ENCODE measurements around the gene RNF167. TPM values are rescaled to one million over a fixed set of nuclear protein-coding genes. Genes with fewer than 3 reads are reported as not detected.

The RNF167 gene
- total RNA-seq, 1 experiment from 2014 or later, result 105 TPM

DNA sequence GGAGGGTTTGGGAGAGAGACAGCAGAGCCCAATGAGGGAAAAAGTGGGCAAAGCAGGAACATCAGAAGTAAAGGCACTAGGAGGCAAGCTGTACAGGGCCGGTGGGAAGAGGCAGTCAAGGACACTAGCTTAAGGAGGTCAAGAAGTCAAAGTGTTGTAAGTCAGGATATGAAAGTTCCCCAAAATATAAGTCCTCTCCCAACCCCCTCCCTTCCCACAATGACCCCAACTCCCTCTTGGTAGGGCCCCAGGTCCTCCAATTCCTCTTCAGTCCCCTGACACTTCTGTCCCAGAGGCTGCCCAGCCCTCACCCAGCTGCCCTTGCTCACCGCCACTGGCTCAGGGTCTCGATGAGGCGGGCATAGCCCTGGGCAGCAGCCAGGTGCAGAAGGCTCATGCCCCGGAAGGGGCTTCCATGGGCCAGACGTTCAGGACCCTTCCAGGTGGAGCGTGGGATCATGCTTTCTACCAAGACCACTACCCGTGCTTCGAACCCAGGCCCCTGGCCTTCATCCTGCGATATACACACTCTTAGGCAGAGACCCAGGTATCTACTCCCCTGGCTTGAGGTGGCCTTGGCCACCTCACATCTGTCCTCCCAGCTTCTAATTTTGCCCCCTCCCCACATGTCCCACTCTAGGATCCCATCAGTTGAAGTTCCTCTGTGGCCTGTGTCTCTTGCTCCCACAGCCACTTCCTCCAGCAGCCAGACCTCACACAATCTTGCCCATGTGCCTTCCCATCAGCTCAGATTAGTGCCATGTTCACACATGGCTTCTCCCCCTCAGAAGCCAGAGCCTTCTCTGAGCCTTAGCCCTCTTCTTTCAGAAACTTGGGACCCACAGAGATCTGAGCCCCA is 33.4 kb downstream of the RNF167 start:
- no peak overlapping the region for H2AFZ ChIP-seq (ENCODE audit: low read depth, low read length, poor library complexity, severe bottlenecking)
- H3K9me3 ChIP-seq (ENCODE audit: control insufficient read depth in 1 of 2, insufficient read depth in 1 of 2, low read depth in 1 of 2, low read length in 2 of 2), result no peaks in the 10 kb centered on the region
- DNase-seq (ENCODE audit: low read depth, low spot score) (no peak), ATAC-seq (no peak)
- BruUV-seq (replicated peaks), result no TSS peak
- H3K36me3 ChIP-seq (ENCODE audit: control insufficient read depth in 1 of 2, insufficient read depth in 2 of 2, low read length in 2 of 2), result peaks cover 8 to 24% of the 10 kb centered on the region in 2 experiments; a peak in 2 of 4 replicates
- H3K9me2 ChIP-seq (ENCODE audit: insufficient read depth), result no peaks in the 10 kb centered on the region
- ChIA-PET POLR2A (no interaction called here), RAD21 (ENCODE audit: low non-redundant PET in 1 of 2, low total read pairs in 2 of 2, uncharacterized antibody in 2 of 2, unreplicated experiment in 2 of 2) (interaction anchor here in 1 of 2 experiments (0.6 kb wide), 1 partner anchor 24 kb away, joined by 4 read pairs; the partner anchor contains the start of gene KIF1C), CTCF (no interaction called here)
- no peak overlapping the region for H3K4me3 ChIP-seq (replicated peaks in 1 of 2; ENCODE audit: low read depth in 1 of 2, low read length in 2 of 2)
- H3K4me1 ChIP-seq (ENCODE audit: control insufficient read depth in 1 of 2, insufficient read depth in 2 of 2, low read length in 2 of 2), result peaks cover 11 to 14% of the 10 kb centered on the region in 2 experiments
- intact Hi-C loops (cut with micrococcal nuclease), result no loop called here
- H4K20me1 ChIP-seq (ENCODE audit: insufficient read depth), result no peaks in the 10 kb centered on the region
- H3K27me3 ChIP-seq (ENCODE audit: insufficient read depth, low read length), result no peaks in the 10 kb centered on the region
- no peak overlapping the region for H3K27ac ChIP-seq (ENCODE audit: low read depth, low read length)
- TF ChIP-seq EZH2 (IDR thresholded peaks at IDR 0.05), result no peak
- no peak overlapping the region for H3K4me2 ChIP-seq (ENCODE audit: low read length)
- no peak overlapping the region for H3K9ac ChIP-seq (ENCODE audit: low read length)
- no peaks in the 10 kb centered on the region for H3K79me2 ChIP-seq (ENCODE audit: insufficient read depth, low read length)

DNA sequence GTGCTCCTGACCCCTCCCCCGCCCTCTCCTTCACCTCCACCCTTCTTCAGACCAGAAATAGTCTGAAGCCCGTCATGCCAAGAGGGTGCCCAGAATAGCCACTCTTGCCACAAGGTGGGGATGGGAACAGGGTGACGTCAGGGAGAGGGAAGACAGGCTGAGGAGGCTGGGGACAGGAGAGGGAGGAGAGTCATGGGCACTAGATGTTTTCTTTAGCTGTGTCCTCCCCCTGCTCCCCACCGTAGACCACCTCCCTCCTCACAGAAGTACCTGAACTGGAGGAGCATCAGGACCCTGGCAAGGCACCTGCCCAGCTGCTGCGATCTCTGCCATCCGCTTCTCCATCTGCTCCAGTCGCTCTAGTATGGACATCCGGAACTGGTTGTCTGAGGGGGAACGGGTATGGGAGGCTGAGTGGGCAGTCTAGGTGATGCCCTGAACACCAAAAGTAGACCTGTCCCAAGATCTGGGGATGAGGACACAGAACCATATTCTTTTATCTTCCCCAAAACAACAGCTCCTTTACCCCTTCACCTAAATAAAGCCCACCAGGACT is 34.1 kb downstream of the RNF167 start:
- intact Hi-C loops (cut with micrococcal nuclease), result no loop called here
- BruUV-seq (replicated peaks), result no TSS peak
- H3K4me3 ChIP-seq (replicated peaks in 1 of 2; ENCODE audit: low read depth in 1 of 2, low read length in 2 of 2), result no peak overlapping the region
- H3K9ac ChIP-seq (ENCODE audit: low read length), result no peak overlapping the region
- ChIA-PET POLR2A (no interaction called here), CTCF (no interaction called here), RAD21 (ENCODE audit: low non-redundant PET in 1 of 2, low total read pairs in 2 of 2, uncharacterized antibody in 2 of 2, unreplicated experiment in 2 of 2) (no interaction called here)
- H4K20me1 ChIP-seq (ENCODE audit: insufficient read depth), result no peaks in the 10 kb centered on the region
- TF ChIP-seq YY1 (IDR thresholded peaks at IDR 0.05; ENCODE audit: extremely low read depth, insufficient replicate concordance, low read depth, low read length) (no peak), CBX3 (IDR thresholded peaks at IDR 0.05; ENCODE audit: low read depth) (no peak), ZNF274 (IDR thresholded peaks at IDR 0.05; ENCODE audit: low read depth, low read length) (no peak), SRF (IDR thresholded peaks at IDR 0.05; ENCODE audit: low read depth) (no peak), RAD21 (IDR thresholded peaks at IDR 0.05; ENCODE audit: low read depth) (no peak), EZH2 (IDR thresholded peaks at IDR 0.05) (no peak), CEBPB (IDR thresholded peaks at IDR 0.05; ENCODE audit: low read depth) (no peak), SIN3A (IDR thresholded peaks at IDR 0.05; ENCODE audit: low read depth) (no peak), ZFX (IDR thresholded peaks at IDR 0.05) (no peak), TCF7L2 (IDR thresholded peaks at IDR 0.05; ENCODE audit: borderline replicate concordance, extremely low read depth, insufficient read depth, insufficient read length) (no peak), JUND (IDR thresholded peaks at IDR 0.05) (no peak)
- TF ChIP-seq, protein P1, sequence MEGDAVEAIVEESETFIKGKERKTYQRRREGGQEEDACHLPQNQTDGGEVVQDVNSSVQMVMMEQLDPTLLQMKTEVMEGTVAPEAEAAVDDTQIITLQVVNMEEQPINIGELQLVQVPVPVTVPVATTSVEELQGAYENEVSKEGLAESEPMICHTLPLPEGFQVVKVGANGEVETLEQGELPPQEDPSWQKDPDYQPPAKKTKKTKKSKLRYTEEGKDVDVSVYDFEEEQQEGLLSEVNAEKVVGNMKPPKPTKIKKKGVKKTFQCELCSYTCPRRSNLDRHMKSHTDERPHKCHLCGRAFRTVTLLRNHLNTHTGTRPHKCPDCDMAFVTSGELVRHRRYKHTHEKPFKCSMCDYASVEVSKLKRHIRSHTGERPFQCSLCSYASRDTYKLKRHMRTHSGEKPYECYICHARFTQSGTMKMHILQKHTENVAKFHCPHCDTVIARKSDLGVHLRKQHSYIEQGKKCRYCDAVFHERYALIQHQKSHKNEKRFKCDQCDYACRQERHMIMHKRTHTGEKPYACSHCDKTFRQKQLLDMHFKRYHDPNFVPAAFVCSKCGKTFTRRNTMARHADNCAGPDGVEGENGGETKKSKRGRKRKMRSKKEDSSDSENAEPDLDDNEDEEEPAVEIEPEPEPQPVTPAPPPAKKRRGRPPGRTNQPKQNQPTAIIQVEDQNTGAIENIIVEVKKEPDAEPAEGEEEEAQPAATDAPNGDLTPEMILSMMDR (IDR thresholded peaks at IDR 0.05 in 2 of 3, conservative IDR thresholded peaks at IDR 0.05 in 1 of 3; ENCODE audit: borderline replicate concordance in 1 of 3, insufficient read depth in 1 of 3, low read depth in 2 of 3, low read length in 2 of 3), result no peak
- TF ChIP-seq, protein P2, sequence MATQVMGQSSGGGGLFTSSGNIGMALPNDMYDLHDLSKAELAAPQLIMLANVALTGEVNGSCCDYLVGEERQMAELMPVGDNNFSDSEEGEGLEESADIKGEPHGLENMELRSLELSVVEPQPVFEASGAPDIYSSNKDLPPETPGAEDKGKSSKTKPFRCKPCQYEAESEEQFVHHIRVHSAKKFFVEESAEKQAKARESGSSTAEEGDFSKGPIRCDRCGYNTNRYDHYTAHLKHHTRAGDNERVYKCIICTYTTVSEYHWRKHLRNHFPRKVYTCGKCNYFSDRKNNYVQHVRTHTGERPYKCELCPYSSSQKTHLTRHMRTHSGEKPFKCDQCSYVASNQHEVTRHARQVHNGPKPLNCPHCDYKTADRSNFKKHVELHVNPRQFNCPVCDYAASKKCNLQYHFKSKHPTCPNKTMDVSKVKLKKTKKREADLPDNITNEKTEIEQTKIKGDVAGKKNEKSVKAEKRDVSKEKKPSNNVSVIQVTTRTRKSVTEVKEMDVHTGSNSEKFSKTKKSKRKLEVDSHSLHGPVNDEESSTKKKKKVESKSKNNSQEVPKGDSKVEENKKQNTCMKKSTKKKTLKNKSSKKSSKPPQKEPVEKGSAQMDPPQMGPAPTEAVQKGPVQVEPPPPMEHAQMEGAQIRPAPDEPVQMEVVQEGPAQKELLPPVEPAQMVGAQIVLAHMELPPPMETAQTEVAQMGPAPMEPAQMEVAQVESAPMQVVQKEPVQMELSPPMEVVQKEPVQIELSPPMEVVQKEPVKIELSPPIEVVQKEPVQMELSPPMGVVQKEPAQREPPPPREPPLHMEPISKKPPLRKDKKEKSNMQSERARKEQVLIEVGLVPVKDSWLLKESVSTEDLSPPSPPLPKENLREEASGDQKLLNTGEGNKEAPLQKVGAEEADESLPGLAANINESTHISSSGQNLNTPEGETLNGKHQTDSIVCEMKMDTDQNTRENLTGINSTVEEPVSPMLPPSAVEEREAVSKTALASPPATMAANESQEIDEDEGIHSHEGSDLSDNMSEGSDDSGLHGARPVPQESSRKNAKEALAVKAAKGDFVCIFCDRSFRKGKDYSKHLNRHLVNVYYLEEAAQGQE (IDR thresholded peaks at IDR 0.05; ENCODE audit: low read depth), result no peak
- H3K9me3 ChIP-seq (ENCODE audit: control insufficient read depth in 1 of 2, insufficient read depth in 1 of 2, low read depth in 1 of 2, low read length in 2 of 2), result no peaks in the 10 kb centered on the region
- H3K4me1 ChIP-seq (ENCODE audit: control insufficient read depth in 1 of 2, insufficient read depth in 2 of 2, low read length in 2 of 2), result peaks cover 4 to 7% of the 10 kb centered on the region in 2 experiments; a peak in 3 of 4 replicates
- ATAC-seq (no peak), DNase-seq (ENCODE audit: low read depth, low spot score) (no peak)
- no peak overlapping the region for H3K27ac ChIP-seq (ENCODE audit: low read depth, low read length)
- no peak overlapping the region for H2AFZ ChIP-seq (ENCODE audit: low read depth, low read length, poor library complexity, severe bottlenecking)
- no peaks in the 10 kb centered on the region for H3K79me2 ChIP-seq (ENCODE audit: insufficient read depth, low read length)
- H3K4me2 ChIP-seq (ENCODE audit: low read length), result no peak overlapping the region
- peaks cover 9 to 28% of the 10 kb centered on the region in 2 experiments; a peak in 2 of 4 replicates for H3K36me3 ChIP-seq (ENCODE audit: control insufficient read depth in 1 of 2, insufficient read depth in 2 of 2, low read length in 2 of 2)
- no peaks in the 10 kb centered on the region for H3K27me3 ChIP-seq (ENCODE audit: insufficient read depth, low read length)
- no peaks in the 10 kb centered on the region for H3K9me2 ChIP-seq (ENCODE audit: insufficient read depth)
